A375 (cell line): ENCODE measurements around the gene MYCT1. TPM values are rescaled to one million over a fixed set of nuclear protein-coding genes. Genes with fewer than 3 reads are reported as not detected.

Experiments used
- total RNA-seq: library from RNA; depleted of rRNA; stranded (reverse); fragments of >200 nt; shearing (Covaris generic); gene quantifications from 2 replicates; pipeline ENCODE4 v1.2.3, GENCODE V29; 2014; rRNA removed

MYCT1 gene
- not detected in 2 replicates for total RNA-seq

GRCh38 chr6:152697634-152698033 is at the start of gene MYCT1:
TSS of gene MYCT1 (plus strand) at chr6:152697897. CDS start at chr6:152697903, 6 bp downstream.

GRCh38 chr6:152750694-152751093 is 53.0 kb downstream of the MYCT1 start, which contains the start of gene VIP:
TSS of gene VIP (plus strand) at chr6:152750797. CDS start at chr6:152752178, 1,381 bp downstream.

Other genes starting within 250 kb of the MYCT1 start
- gene SYNE1, start 60.5 kb upstream of the MYCT1 start, total RNA-seq = 67.4 and 81.0 TPM in 2 replicates
- not detected in 2 replicates for gene VIP, start 52.9 kb downstream of the MYCT1 start, total RNA-seq